ENCODE measurements around the gene SLC27A4. TPM values are rescaled to one million over a fixed set of nuclear protein-coding genes. Genes with fewer than 3 reads are reported as not detected.

The SLC27A4 gene
- total RNA-seq, 6 experiments from 2014 or later, result 21.1 to 31.1 (median 23.2) TPM

- H3K4me1 Mint-ChIP-seq (ENCODE audit: low read depth), result peaks cover 8% of the 10 kb centered on the region
These were observed 69.1 kb downstream of the SLC27A4 start for GRCh38 chr9:128409450-128409849.

GRCh38 chr9:128409978-128410377 lies 69.7 kb downstream of the SLC27A4 start:
- peaks cover 8% of the 10 kb centered on the region for H3K4me1 Mint-ChIP-seq (ENCODE audit: low read depth)
- TF ChIP-seq, protein P1, sequence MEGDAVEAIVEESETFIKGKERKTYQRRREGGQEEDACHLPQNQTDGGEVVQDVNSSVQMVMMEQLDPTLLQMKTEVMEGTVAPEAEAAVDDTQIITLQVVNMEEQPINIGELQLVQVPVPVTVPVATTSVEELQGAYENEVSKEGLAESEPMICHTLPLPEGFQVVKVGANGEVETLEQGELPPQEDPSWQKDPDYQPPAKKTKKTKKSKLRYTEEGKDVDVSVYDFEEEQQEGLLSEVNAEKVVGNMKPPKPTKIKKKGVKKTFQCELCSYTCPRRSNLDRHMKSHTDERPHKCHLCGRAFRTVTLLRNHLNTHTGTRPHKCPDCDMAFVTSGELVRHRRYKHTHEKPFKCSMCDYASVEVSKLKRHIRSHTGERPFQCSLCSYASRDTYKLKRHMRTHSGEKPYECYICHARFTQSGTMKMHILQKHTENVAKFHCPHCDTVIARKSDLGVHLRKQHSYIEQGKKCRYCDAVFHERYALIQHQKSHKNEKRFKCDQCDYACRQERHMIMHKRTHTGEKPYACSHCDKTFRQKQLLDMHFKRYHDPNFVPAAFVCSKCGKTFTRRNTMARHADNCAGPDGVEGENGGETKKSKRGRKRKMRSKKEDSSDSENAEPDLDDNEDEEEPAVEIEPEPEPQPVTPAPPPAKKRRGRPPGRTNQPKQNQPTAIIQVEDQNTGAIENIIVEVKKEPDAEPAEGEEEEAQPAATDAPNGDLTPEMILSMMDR (IDR thresholded peaks at IDR 0.05), result peak; percentile 59
- no peaks in the 10 kb centered on the region for H3K36me3 Mint-ChIP-seq (ENCODE audit: low read depth)
- DNase-seq, result peak; percentile 39
- no peak overlapping the region for H3K4me3 Mint-ChIP-seq
- no peak overlapping the region for H3K27ac Mint-ChIP-seq
- no peaks in the 10 kb centered on the region for H3K9me3 Mint-ChIP-seq
- H3K27me3 Mint-ChIP-seq (ENCODE audit: insufficient read depth), result peaks cover 8% of the 10 kb centered on the region

More at GRCh38 chr9:128409450-128409849, 69.1 kb downstream of the SLC27A4 start:
- Mint-ChIP-seq H3K27ac (no peak overlapping the region), H3K27me3 (ENCODE audit: insufficient read depth) (peaks cover 5% of the 10 kb centered on the region; the same call in 1 of the 2 replicates), H3K36me3 (ENCODE audit: low read depth) (no peaks in the 10 kb centered on the region), H3K4me3 (no peak overlapping the region), H3K9me3 (no peaks in the 10 kb centered on the region)
- TF ChIP-seq, protein P1 (IDR thresholded peaks at IDR 0.05), result no peak
- DNase-seq, result no peak

Small RNAs within 50 kb of the gene (microRNA-seq; reads per million reads assigned to microRNA genes)
- gene MIR219B, result not detected

Other genes with a start within 250 kb of the SLC27A4 start
- 10 to 100 TPM; 68.5 to 82.8 (median 70.6) TPM for gene PTGES2, start 212.8 kb upstream of the SLC27A4 start, total RNA-seq (2021; fragmentation: NEBNext Ultra II Directional; extraction: Animal tissue kit (Norgen Biotek cat#: 25700))
- gene LCN2, start 191.1 kb upstream of the SLC27A4 start, total RNA-seq (2021; fragmentation: NEBNext Ultra II Directional; extraction: Animal tissue kit (Norgen Biotek cat#: 25700)), result not detected
- gene BBLN, start 180.3 kb upstream of the SLC27A4 start, total RNA-seq (2021; fragmentation: NEBNext Ultra II Directional; extraction: Animal tissue kit (Norgen Biotek cat#: 25700)), result 10 to 100 TPM; 45.7 to 63.2 (median 50.5) TPM
- gene CIZ1, start 149.0 kb upstream of the SLC27A4 start, total RNA-seq (2021; fragmentation: NEBNext Ultra II Directional; extraction: Animal tissue kit (Norgen Biotek cat#: 25700)), result 100 to 1,000 TPM; 119 to 168 (median 148) TPM
- gene DNM1, start 137.1 kb upstream of the SLC27A4 start, total RNA-seq (2021; fragmentation: NEBNext Ultra II Directional; extraction: Animal tissue kit (Norgen Biotek cat#: 25700)), result 10 to 100 TPM; 17.4 to 38.2 (median 32.7) TPM
- 100 to 1,000 TPM; 142 to 167 (median 156) TPM for gene GOLGA2, start 64.5 kb upstream of the SLC27A4 start, total RNA-seq (2021; fragmentation: NEBNext Ultra II Directional; extraction: Animal tissue kit (Norgen Biotek cat#: 25700))
- 10 to 100 TPM; 40.7 to 46.7 (median 41.9) TPM for gene SWI5, start 64.3 kb upstream of the SLC27A4 start, total RNA-seq (2021; fragmentation: NEBNext Ultra II Directional; extraction: Animal tissue kit (Norgen Biotek cat#: 25700))
- 10 to 100 TPM; 27.0 to 38.5 (median 34.3) TPM for gene TRUB2, start 18.1 kb upstream of the SLC27A4 start, total RNA-seq (2021; fragmentation: NEBNext Ultra II Directional; extraction: Animal tissue kit (Norgen Biotek cat#: 25700))
- gene COQ4, start 17.7 kb upstream of the SLC27A4 start, total RNA-seq (2021; fragmentation: NEBNext Ultra II Directional; extraction: Animal tissue kit (Norgen Biotek cat#: 25700)), result 10 to 100 TPM; 29.8 to 33.3 (median 31.3) TPM
- 10 to 100 TPM; 63.8 to 75.5 (median 70.2) TPM for gene URM1, start 30.8 kb downstream of the SLC27A4 start, total RNA-seq (2021; fragmentation: NEBNext Ultra II Directional; extraction: Animal tissue kit (Norgen Biotek cat#: 25700))
- gene CERCAM, start 80.3 kb downstream of the SLC27A4 start, total RNA-seq (2021; fragmentation: NEBNext Ultra II Directional; extraction: Animal tissue kit (Norgen Biotek cat#: 25700)), result 100 to 1,000 TPM; 125 to 172 (median 136) TPM
- gene ODF2, start 115.5 kb downstream of the SLC27A4 start, total RNA-seq (2021; fragmentation: NEBNext Ultra II Directional; extraction: Animal tissue kit (Norgen Biotek cat#: 25700)), result 10 to 100 TPM; 29.5 to 40.8 (median 36.9) TPM
- gene GLE1, start 164.2 kb downstream of the SLC27A4 start, total RNA-seq (2021; fragmentation: NEBNext Ultra II Directional; extraction: Animal tissue kit (Norgen Biotek cat#: 25700)), result 10 to 100 TPM; 22.2 to 26.7 (median 24.7) TPM
- gene SPTAN1, start 212.1 kb downstream of the SLC27A4 start, total RNA-seq (2021; fragmentation: NEBNext Ultra II Directional; extraction: Animal tissue kit (Norgen Biotek cat#: 25700)), result 100 to 1,000 TPM; 316 to 368 (median 327) TPM